Measurements from ENCODE around the gene KLK15. TPM values are rescaled to one million over a fixed set of nuclear protein-coding genes. Genes with fewer than 3 reads are reported as not detected.
"Not testable (repeated sequence)": the region's sequence is repeated elsewhere in the genome, so short reads cannot be mapped to it uniquely, and the experiment has no call there.

The KLK15 gene
- total RNA-seq, 1 donor from 2014 or later, result not detected

DNA sequence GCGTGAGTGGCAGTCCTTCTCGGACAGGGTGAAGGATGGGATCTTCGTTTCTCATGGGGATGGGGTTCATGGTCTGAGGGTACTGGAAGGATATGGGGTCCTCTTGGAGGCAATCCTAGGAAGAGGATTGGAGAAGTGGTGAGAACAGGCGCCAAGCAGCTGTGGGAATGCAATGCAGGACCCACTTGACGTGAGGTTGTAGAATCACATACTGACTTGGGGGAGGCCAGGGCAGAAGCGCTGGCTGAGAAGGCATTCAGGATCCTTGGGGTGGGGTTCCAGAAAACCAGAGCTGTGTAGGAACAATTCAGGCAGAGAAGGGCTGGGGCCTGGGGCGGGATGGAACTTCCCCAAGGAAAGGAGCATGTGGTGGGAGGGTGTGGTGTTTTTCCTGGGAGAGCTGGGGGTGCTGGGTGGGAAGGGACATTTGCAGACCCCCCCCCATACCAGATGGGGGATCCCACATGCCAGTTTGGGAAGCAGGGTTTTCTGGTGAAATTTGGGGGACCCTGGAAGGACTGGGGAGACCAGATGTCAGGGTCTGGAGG, 10.6 kb downstream of the KLK15 start:
- no peak for DNase-seq (ENCODE audit: extremely low read depth, low read depth, low spot score)

GRCh38 chr19:50821622-50822021, 11.8 kb downstream of the KLK15 start:
- no peak for DNase-seq (ENCODE audit: extremely low read depth, low read depth, low spot score)

GRCh38 chr19:50821248-50821612, 12.1 kb downstream of the KLK15 start:
- no peak for DNase-seq (ENCODE audit: extremely low read depth, low read depth, low spot score)

DNA sequence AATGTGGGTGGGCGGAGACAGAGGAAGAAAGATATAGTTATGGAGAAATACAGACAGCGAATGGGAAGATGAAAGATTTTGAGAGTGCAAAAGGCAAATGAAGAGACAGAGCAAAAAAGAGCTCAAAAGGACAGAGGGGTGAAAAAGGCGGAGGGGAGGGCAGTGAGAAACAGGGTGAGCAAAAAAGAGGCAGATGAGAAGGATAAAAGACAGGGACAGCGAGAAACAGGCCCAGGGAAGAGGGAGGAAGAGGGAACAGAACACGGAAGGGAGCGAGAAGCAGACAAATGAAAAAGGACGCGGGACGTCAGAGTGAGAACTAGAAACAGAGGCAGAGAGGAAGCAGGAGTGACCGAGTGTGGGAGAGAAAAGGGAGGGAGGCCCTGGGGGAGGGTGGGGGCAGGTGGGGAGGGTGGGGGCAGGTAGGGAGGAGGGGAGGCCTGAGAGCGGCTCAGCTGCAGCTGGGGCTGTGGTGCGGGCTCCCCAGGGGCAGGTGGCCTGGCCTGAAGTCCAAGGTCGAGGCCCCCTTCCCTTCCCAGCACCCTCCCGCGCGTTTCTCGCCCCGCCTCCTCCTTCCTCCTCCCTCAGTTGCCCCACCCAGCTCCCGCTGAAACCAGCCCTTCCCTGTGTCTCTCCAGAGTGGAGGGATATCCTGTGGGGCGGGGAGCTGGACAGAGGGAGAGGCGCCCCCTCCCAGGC, 12.7 kb downstream of the KLK15 start:
- DNase-seq (ENCODE audit: extremely low read depth, low read depth, low spot score), result no peak

GRCh38 chr19:50820086-50820485, 13.3 kb downstream of the KLK15 start:
- DNase-seq (ENCODE audit: extremely low read depth, low read depth, low spot score), result no peak

DNA sequence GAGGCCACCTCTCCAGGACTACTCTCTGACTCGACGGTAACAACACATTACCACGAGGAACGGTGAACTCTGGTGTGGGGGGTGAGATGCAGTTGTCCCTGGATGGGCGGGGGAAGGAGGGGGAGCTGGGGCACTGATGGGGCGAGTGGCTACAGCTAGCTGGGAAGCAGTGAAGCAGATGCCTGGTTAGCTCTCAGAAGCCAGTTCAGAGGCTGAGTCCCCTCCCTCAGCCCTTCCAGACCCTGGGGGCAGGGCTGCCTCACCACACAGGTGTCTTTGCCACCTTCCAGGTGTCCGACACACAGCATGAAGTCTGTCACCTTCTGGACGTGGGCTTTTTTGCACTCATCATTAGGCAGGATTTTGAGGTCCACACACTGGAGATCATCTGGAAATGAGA, 13.7 kb downstream of the KLK15 start:
- no peak for DNase-seq (ENCODE audit: extremely low read depth, low read depth, low spot score)

GRCh38 chr19:50818859-50819472, 14.4 kb downstream of the KLK15 start:
- no peak for DNase-seq (ENCODE audit: extremely low read depth, low read depth, low spot score)

DNA sequence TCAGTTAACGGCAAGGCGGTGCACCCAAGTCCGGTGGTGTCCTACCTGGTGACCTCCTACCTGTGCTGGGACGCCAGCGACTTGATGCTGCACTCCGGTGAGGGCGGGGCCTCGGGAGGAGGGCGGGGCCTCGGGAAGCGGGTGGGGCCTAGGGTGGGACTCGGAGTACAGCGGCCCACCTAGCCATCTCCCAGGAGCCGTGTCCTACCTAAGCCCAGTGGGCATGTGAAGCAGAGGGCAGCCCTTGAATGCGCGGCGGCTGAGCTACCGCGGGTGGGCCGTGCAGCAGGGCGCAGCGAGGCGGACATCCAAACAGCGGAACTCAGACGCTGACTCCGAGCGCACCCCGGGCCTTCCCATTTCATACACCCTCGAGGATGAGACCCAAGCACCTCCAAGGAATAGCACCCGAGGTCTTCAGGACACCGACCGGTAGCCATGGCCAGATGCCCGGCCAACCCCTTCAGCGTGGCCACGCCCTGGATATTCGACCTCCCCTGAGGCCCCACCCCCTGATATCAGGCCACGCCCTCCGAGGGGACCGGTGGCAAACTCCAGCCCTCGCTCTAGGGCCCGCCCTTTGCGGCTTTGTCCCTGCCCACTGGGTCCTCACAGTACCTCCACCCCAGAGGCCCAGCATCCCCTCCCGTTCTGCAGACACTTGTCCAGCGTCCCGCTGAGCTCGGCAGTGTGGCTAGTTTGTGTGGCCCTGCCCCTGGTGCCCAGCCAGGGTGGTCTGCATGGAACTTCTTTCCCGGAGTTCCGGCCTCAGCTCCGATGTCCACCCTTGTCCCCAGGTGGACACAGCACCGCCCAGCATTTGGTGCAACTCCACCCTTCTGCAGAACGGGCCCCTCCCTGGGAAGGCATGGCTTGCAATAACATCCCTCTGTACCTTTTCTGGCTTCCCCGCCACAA, 15.2 kb downstream of the KLK15 start:
- DNase-seq (ENCODE audit: extremely low read depth, low read depth, low spot score), result no peak

GRCh38 chr19:50815439-50815838, 17.9 kb downstream of the KLK15 start:
- no peak for DNase-seq (ENCODE audit: extremely low read depth, low read depth, low spot score)

- DNase-seq (ENCODE audit: extremely low read depth, low read depth, low spot score), result no peak
These were observed 18.5 kb downstream of the KLK15 start for GRCh38 chr19:50814883-50815282.

GRCh38 chr19:50812474-50812873, 20.9 kb downstream of the KLK15 start:
- no peak for DNase-seq (ENCODE audit: extremely low read depth, low read depth, low spot score)

GRCh38 chr19:50811622-50812238, 21.6 kb downstream of the KLK15 start:
- not testable (repeated sequence) for DNase-seq (ENCODE audit: extremely low read depth, low read depth, low spot score)

- DNase-seq (ENCODE audit: extremely low read depth, low read depth, low spot score), result no peak
These were observed 24.5 kb downstream of the KLK15 start for GRCh38 chr19:50808856-50809255.

GRCh38 chr19:50804420-50805272, 28.7 kb downstream of the KLK15 start:
- peak; percentile 84 for DNase-seq (ENCODE audit: extremely low read depth, low read depth, low spot score)

DNA sequence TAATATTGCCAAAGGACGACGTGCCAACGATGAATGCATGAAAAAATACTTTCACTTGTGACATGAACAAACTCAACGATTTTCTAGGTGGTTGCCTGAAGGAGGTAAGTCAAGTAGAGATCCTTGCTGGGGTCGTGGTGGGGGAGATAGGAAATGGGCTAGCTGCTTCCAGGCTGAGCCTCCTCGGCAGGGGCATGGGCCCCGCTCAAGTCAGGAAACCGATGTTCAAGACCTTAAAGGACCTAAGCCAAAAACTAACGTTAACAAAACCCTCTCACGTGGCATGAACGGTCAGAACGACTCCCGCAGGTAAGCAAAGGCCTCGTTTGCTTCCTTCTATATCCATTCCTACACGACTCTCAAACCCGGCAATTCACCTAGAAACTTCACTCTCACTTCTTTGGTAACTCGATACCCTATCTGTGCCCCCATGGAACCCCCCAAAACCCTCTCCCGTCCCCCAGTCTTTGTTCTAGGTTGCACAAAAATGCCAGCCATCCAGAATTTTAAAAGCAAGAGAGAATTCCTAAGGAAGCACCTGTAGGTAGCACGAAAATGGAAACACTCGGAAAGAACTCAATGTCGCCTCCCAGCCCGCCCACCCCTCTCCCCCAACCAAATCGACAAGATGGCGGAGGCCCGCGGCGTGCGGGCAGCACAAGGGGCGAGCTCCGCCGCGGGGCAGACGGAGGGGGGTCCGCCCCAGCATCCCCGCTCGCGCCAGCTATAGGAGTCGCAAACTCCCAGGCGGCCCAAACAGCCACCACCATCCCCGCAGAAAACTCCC, 29.5 kb downstream of the KLK15 start:
- DNase-seq (ENCODE audit: extremely low read depth, low read depth, low spot score), result no peak

DNA sequence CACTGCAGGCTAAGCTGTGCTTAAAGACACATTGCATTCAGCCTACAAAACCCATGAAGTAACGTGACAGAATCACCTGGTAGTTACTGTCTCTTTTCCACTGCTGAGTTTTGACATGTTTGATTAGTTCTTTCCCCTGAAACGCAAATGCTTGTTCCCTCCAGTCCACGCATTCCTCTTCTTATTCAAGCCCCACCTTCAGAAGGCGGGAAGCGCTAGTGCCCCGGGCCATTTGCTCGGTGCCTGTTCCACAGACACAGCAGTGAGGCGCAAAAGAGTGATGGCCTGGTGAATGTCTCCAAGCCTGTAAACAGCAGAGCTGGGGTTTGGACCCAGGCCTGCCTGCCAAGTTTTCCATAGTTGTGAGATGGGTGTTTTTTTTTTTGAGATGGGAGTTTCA, 32.3 kb downstream of the KLK15 start:
- DNase-seq (ENCODE audit: extremely low read depth, low read depth, low spot score), result no peak

DNA sequence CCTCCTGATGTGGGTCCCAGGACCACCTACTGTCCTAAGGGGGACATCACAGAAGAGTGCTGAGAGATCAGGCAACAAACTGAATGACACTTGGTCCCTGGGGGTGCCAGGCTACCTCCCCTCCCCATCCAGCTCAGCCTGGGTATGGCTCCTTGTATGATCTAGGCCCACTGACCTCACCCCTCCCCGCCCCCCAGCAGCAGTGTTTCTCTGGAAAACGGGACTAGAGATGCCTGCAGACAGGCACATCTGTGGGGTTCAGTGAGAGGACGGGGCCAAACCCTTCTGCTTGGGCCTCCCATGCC, 33.9 kb downstream of the KLK15 start:
- DNase-seq (ENCODE audit: extremely low read depth, low read depth, low spot score), result no peak

GRCh38 chr19:50798659-50799546, 34.5 kb downstream of the KLK15 start:
- no peak for DNase-seq (ENCODE audit: extremely low read depth, low read depth, low spot score)

Measured in glomerular endothelial cell (primary cell).